Raji (cell line): ENCODE results near the gene NEUROD1.

Experiments
- POLR2A ChIP-seq: IDR thresholded peaks from 2 replicates; pipeline ENCODE4 v1.6.1; 2011; ENCODE audit warnings: low read depth, low read length, control low read depth; ENCODE audit not compliant: insufficient read depth

NEUROD1 gene

GRCh38 chr2:181682795-181683517 is 2.6 kb upstream of the NEUROD1 start:
- no peak for TF ChIP-seq POLR2A

GRCh38 chr2:181682026-181682789 is 1.9 kb upstream of the NEUROD1 start:
- TF ChIP-seq POLR2A: no peak

GRCh38 chr2:181680937-181681811 is 857 bp upstream of the NEUROD1 start:
- TF ChIP-seq POLR2A: no peak

GRCh38 chr2:181679544-181679979 is 755 bp downstream of the NEUROD1 start:
- TF ChIP-seq POLR2A: no peak

GRCh38 chr2:181678861-181679543 is 1.3 kb downstream of the NEUROD1 start:
- no peak for TF ChIP-seq POLR2A

- TF ChIP-seq POLR2A: no peak
Observed at GRCh38 chr2:181677912-181678586, 2.3 kb downstream of the NEUROD1 start.

GRCh38 chr2:181675254-181675653 is 5.1 kb downstream of the NEUROD1 start:
- no peak for TF ChIP-seq POLR2A

- no peak for TF ChIP-seq POLR2A
Observed at GRCh38 chr2:181674461-181674860, 5.9 kb downstream of the NEUROD1 start.

GRCh38 chr2:181673173-181673572 is 7.1 kb downstream of the NEUROD1 start:
- no peak for TF ChIP-seq POLR2A

GRCh38 chr2:181672255-181673008 is 7.9 kb downstream of the NEUROD1 start:
- no peak for TF ChIP-seq POLR2A

- no peak for TF ChIP-seq POLR2A
Observed at GRCh38 chr2:181670632-181671031, 9.7 kb downstream of the NEUROD1 start.

- TF ChIP-seq POLR2A: no peak
Observed at GRCh38 chr2:181667234-181667633, 13.1 kb downstream of the NEUROD1 start.

- TF ChIP-seq POLR2A: no peak
Observed at GRCh38 chr2:181662287-181662686, 18.0 kb downstream of the NEUROD1 start.

- no peak for TF ChIP-seq POLR2A
Observed at GRCh38 chr2:181660181-181660580, 20.1 kb downstream of the NEUROD1 start.
